ENCODE data around the gene RPS25. TPM values are rescaled to one million over a fixed set of nuclear protein-coding genes. Genes with fewer than 3 reads are reported as not detected.
A peak's percentile ranks its signal among the peaks of the same experiment; 100 is the strongest.

RPS25 gene
- total RNA-seq, 2 donors from 2014 or later, result 710 to 758 TPM

- no peak for DNase-seq
- TF ChIP-seq CTCF (IDR thresholded peaks at IDR 0.05), result no peak
Observed at GRCh38 chr11:119016216-119017009, 1.7 kb downstream of the RPS25 start.

GRCh38 chr11:119015054-119015611, 3.0 kb downstream of the RPS25 start:
- Histone ChIP-seq H3K4me1 (peaks cover 14% of the 10 kb centered on the region), H3K9me3 (no peaks in the 10 kb centered on the region), H3K27me3 (no peaks in the 10 kb centered on the region), H3K36me3 (no peaks in the 10 kb centered on the region), H3K9ac (ENCODE audit: low read depth in 2 of 2, low read length in 2 of 2) (no peak overlapping the region), H3K4me3 (no peak overlapping the region), H3K27ac (no peak overlapping the region)
- DNase-seq, result peak; percentile 32
- no peak for TF ChIP-seq CTCF (IDR thresholded peaks at IDR 0.05)
- intact Hi-C loops (cut with DNase I), result no loop called here

More at GRCh38 chr11:119016216-119017009, 1.7 kb downstream of the RPS25 start:
- H3K9ac ChIP-seq (ENCODE audit: low read depth in 2 of 2, low read length in 2 of 2), result peak overlapping the region in 1 of 2 donors; percentile 53
- H3K4me3 ChIP-seq, result no peak overlapping the region
- intact Hi-C loops (cut with DNase I), result no loop called here
- H3K27ac ChIP-seq, result no peak overlapping the region
- H3K27me3 ChIP-seq, result no peaks in the 10 kb centered on the region
- no peaks in the 10 kb centered on the region for H3K9me3 ChIP-seq
- no peaks in the 10 kb centered on the region for H3K36me3 ChIP-seq
- H3K4me1 ChIP-seq, result peaks cover 15% of the 10 kb centered on the region

GRCh38 chr11:119014209-119014924, 3.8 kb downstream of the RPS25 start:
- Histone ChIP-seq H3K27ac (no peak overlapping the region), H3K4me1 (peaks cover 9% of the 10 kb centered on the region), H3K4me3 (no peak overlapping the region), H3K9ac (ENCODE audit: low read depth in 2 of 2, low read length in 2 of 2) (no peak overlapping the region), H3K9me3 (no peaks in the 10 kb centered on the region), H3K36me3 (no peaks in the 10 kb centered on the region), H3K27me3 (no peaks in the 10 kb centered on the region)
- no peak for TF ChIP-seq CTCF (IDR thresholded peaks at IDR 0.05)
- intact Hi-C loops (cut with DNase I), result no loop called here
- DNase-seq, result no peak

GRCh38 chr11:119012629-119013170, 5.4 kb downstream of the RPS25 start:
- TF ChIP-seq CTCF (IDR thresholded peaks at IDR 0.05), result no peak
- DNase-seq, result no peak
- intact Hi-C loops (cut with DNase I), result no loop called here
- H3K27ac ChIP-seq, result no peak overlapping the region
- no peaks in the 10 kb centered on the region for H3K9me3 ChIP-seq
- no peak overlapping the region for H3K9ac ChIP-seq (ENCODE audit: low read depth in 2 of 2, low read length in 2 of 2)
- no peaks in the 10 kb centered on the region for H3K36me3 ChIP-seq
- peaks cover 9% of the 10 kb centered on the region for H3K4me1 ChIP-seq
- no peak overlapping the region for H3K4me3 ChIP-seq
- no peaks in the 10 kb centered on the region for H3K27me3 ChIP-seq

GRCh38 chr11:119011476-119012053, 6.6 kb downstream of the RPS25 start:
- intact Hi-C loops (cut with DNase I), result no loop called here
- no peak for DNase-seq
- Histone ChIP-seq H3K4me1 (peaks cover 4% of the 10 kb centered on the region), H3K36me3 (no peaks in the 10 kb centered on the region), H3K27me3 (no peaks in the 10 kb centered on the region), H3K27ac (no peak overlapping the region), H3K4me3 (no peak overlapping the region), H3K9me3 (no peaks in the 10 kb centered on the region), H3K9ac (ENCODE audit: low read depth in 2 of 2, low read length in 2 of 2) (no peak overlapping the region)
- no peak for TF ChIP-seq CTCF (IDR thresholded peaks at IDR 0.05)

All from colonic mucosa (tissue), 4 donors.